A549 (cell line): ENCODE results near the gene CMPK2.

Experiments used
- BCL3 ChIP-seq: fragments of >200 bp; sonication (Bioruptor Twin); formaldehyde crosslinking; IDR thresholded peaks from 3 replicates; pipeline ENCODE4 v1.6.1; 2016
- CTCF ChIP-seq: fragments of >200 bp; sonication (Bioruptor Twin); formaldehyde crosslinking; IDR thresholded peaks from 3 replicates; pipeline ENCODE4 v1.5.1; 2016
- ELK1 ChIP-seq: fragments of 150-350 bp; IDR thresholded peaks from 2 replicates; pipeline ENCODE4 v1.6.1; 2014; ENCODE audit warnings: low read depth, mild to moderate bottlenecking, low read length
- FOXS1 ChIP-seq: fragments of 250-450 bp; sonication (Bioruptor Pico); IDR thresholded peaks from 2 replicates; pipeline ENCODE4 v1.5.0; 2020; ENCODE audit warnings: mild to moderate bottlenecking, moderate library complexity
- MAX ChIP-seq: IDR thresholded peaks from 2 replicates; pipeline ENCODE4 v1.6.1; 2012
- POLR2A ChIP-seq: IDR thresholded peaks from 2 replicates; pipeline ENCODE4 v1.6.1; 2012; ENCODE audit warnings: mild to moderate bottlenecking, low read length
- POLR2AphosphoS2 ChIP-seq: conservative IDR thresholded peaks from 2 replicates; pipeline ENCODE4 v1.6.1; 2012; ENCODE audit warnings: low read length, improper control_type of control experiment, inconsistent platforms
- REST ChIP-seq: fragments of 200-600 bp; sonication (generic); IDR thresholded peaks from 2 replicates; pipeline ENCODE4 v1.6.1; 2016; ENCODE audit warnings: antibody characterized with exemption, mild to moderate bottlenecking, moderate library complexity
- RFX5 ChIP-seq: fragments of 450-650 bp; IDR thresholded peaks from 2 replicates; pipeline ENCODE4 v1.7.1; 2014; ENCODE audit warnings: antibody characterized with exemption, mild to moderate bottlenecking, moderate library complexity
- SMC3 ChIP-seq: fragments of >200 bp; sonication (Bioruptor Twin); formaldehyde crosslinking; IDR thresholded peaks from 3 replicates; pipeline ENCODE4 v1.6.1; 2018; ENCODE audit warnings: inconsistent platforms
- SREBF2 ChIP-seq: fragments of 450-650 bp; IDR thresholded peaks from 2 replicates; pipeline ENCODE4 v1.6.1; 2014; ENCODE audit warnings: mild to moderate bottlenecking, moderate library complexity
- ZFP36 ChIP-seq: fragments of 450-650 bp; IDR thresholded peaks from 2 replicates; pipeline ENCODE4 v1.6.1; 2014; ENCODE audit warnings: borderline replicate concordance; ENCODE audit not compliant: partially characterized antibody
- ZNF302 ChIP-seq: fragments of 250-450 bp; sonication (Bioruptor Pico); IDR thresholded peaks from 2 replicates; pipeline ENCODE4 v1.9.0; 2021; ENCODE audit warnings: inconsistent platforms, mild to moderate bottlenecking, moderate library complexity

- TF ChIP-seq POLR2A (no peak), ZNF302 (CRISPR knock-in tag) (no peak), CTCF (no peak), POLR2AphosphoS2 (no peak), REST (no peak), FOXS1 (CRISPR knock-in tag) (no peak), ELK1 (no peak), RFX5 (no peak), MAX (no peak), SMC3 (no peak), BCL3 (no peak), ZFP36 (no peak), SREBF2 (no peak)
Observed at GRCh38 chr2:6841537-6842287, 24.0 kb downstream of the CMPK2 start.
